ENCODE data around the gene CYP2U1. TPM values are rescaled to one million over a fixed set of nuclear protein-coding genes. Genes with fewer than 3 reads are reported as not detected.

Gene CYP2U1
- 5.9 TPM for total RNA-seq
- 6.3 TPM for polyA plus RNA-seq (ENCODE audit: insufficient read depth, low read depth, low replicate concordance)
- long read RNA-seq, donor 1, full-length matches to known transcripts: 2 of 2 reads
- long read RNA-seq, donor 1, partial matches to known transcripts: 0 of 2 reads
- long read RNA-seq, donor 1, other reads (novel, unspliced or antisense): 0 of 2 reads
- long read RNA-seq, donor 2, full-length matches to known transcripts: 3 of 3 reads
- long read RNA-seq, donor 2, partial matches to known transcripts: 0 of 3 reads
- long read RNA-seq, donor 2, other reads (novel, unspliced or antisense): 0 of 3 reads
- long read RNA-seq, donor 3, full-length matches to known transcripts: 1 of 1 reads
- long read RNA-seq, donor 3, partial matches to known transcripts: 0 of 1 reads
- long read RNA-seq, donor 3, other reads (novel, unspliced or antisense): 0 of 1 reads
- long read RNA-seq, donor 4: 0 reads
- long read RNA-seq, donor 5: 0 reads
- long read RNA-seq, donor 6, full-length matches to known transcripts: 1 of 1 reads
- long read RNA-seq, donor 6, partial matches to known transcripts: 0 of 1 reads
- long read RNA-seq, donor 6, other reads (novel, unspliced or antisense): 0 of 1 reads
- long read RNA-seq, donor 7, full-length matches to known transcripts: 4 of 7 reads
- long read RNA-seq, donor 7, partial matches to known transcripts: 0 of 7 reads
- long read RNA-seq, donor 7, other reads (novel, unspliced or antisense): 3 of 7 reads
- long read RNA-seq, donor 8, full-length matches to known transcripts: 2 of 2 reads
- long read RNA-seq, donor 8, partial matches to known transcripts: 0 of 2 reads
- long read RNA-seq, donor 8, other reads (novel, unspliced or antisense): 0 of 2 reads
- long read RNA-seq, donor 9, full-length matches to known transcripts: 1 of 1 reads
- long read RNA-seq, donor 9, partial matches to known transcripts: 0 of 1 reads
- long read RNA-seq, donor 9, other reads (novel, unspliced or antisense): 0 of 1 reads
- long read RNA-seq, donor 10: 0 reads

DNA sequence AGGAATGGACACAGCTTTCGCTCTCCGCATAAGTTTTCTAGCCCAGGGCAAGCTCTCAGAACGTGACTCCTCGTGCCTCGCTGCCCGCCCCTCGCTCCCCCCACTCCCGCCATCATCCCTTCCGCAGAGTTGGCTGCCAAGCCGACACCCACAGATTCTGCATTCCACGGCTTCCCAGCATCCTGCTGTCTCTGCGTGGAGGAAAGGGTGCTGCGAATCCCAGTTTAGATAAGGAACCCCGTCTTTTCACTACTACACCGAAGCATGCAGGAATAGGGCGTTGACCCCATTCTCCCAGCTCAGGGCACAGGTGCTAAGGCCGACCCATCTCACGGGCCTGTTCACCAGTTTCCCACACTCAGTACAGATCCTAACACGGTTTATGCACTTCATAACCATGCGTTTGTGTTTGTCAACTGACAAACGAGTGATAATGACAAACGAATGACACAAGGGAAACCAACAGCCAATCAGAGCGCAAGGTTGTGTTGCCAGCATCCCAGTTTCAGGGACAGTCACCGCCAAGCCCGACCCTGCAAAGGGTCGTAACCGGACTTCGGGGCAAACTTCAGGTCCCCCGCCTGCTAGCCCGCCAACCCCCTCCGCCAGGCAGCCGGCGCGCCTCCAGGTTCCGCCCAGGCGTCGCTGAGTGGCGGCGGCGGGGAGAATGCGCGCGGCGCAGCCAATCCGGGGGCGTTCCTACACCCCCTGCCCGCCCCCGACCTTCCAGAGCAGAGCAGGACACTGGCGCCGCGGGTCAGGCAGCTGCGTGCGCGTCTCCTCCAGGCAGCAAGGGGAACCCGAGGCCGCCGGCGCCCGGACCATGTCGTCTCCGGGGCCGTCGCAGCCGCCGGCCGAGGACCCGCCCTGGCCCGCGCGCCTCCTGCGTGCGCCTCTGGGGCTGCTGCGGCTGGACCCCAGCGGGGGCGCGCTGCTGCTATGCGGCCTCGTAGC, at the start of gene CYP2U1:
Gene CYP2U1, plus strand, starts transcription at position 729 of the 954 bp plus-strand sequence. Its CDS starts 95 bp downstream, at position 824.
- TF ChIP-seq, protein P1, sequence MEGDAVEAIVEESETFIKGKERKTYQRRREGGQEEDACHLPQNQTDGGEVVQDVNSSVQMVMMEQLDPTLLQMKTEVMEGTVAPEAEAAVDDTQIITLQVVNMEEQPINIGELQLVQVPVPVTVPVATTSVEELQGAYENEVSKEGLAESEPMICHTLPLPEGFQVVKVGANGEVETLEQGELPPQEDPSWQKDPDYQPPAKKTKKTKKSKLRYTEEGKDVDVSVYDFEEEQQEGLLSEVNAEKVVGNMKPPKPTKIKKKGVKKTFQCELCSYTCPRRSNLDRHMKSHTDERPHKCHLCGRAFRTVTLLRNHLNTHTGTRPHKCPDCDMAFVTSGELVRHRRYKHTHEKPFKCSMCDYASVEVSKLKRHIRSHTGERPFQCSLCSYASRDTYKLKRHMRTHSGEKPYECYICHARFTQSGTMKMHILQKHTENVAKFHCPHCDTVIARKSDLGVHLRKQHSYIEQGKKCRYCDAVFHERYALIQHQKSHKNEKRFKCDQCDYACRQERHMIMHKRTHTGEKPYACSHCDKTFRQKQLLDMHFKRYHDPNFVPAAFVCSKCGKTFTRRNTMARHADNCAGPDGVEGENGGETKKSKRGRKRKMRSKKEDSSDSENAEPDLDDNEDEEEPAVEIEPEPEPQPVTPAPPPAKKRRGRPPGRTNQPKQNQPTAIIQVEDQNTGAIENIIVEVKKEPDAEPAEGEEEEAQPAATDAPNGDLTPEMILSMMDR (IDR thresholded peaks at IDR 0.05; ENCODE audit: borderline replicate concordance, extremely low read depth, insufficient read depth): no peak

GRCh38 chr4:107885865-107886264, 45.5 kb upstream of the CYP2U1 start:
- Histone ChIP-seq H3K36me3 (ENCODE audit: control insufficient read depth in 2 of 3, insufficient read depth in 3 of 3, low read length in 3 of 3) (no peaks in the 10 kb centered on the region), H3K9ac (ENCODE audit: low read length in 3 of 3) (no peak overlapping the region), H3K27ac (ENCODE audit: low read depth in 2 of 2, low read length in 2 of 2) (no peak overlapping the region), H3K9me3 (ENCODE audit: control insufficient read depth in 2 of 3, insufficient read depth in 1 of 3, low read length in 3 of 3) (no peaks in the 10 kb centered on the region), H3K27me3 (ENCODE audit: control insufficient read depth, insufficient read depth, low read length) (no peaks in the 10 kb centered on the region), H3K4me1 (ENCODE audit: control insufficient read depth in 2 of 3, insufficient read depth in 2 of 3, low read depth in 1 of 3, low read length in 3 of 3) (no peaks in the 10 kb centered on the region), H3K4me3 (ENCODE audit: low read length in 3 of 3) (no peak overlapping the region)
- FAIRE-seq (no peak), DNase-seq (no peak)
- intact Hi-C loops (cut with DNase I): no loop called here
- TF ChIP-seq, protein P1 (IDR thresholded peaks at IDR 0.05; ENCODE audit: borderline replicate concordance, extremely low read depth, insufficient read depth): no peak

More for the DNA sequence above, at the start of gene CYP2U1:
- no peaks in the 10 kb centered on the region for H3K9me3 ChIP-seq (ENCODE audit: control insufficient read depth in 2 of 3, insufficient read depth in 1 of 3, low read length in 3 of 3)
- peaks cover 0 to 6% (median 5%) of the 10 kb centered on the region in 3 donors for H3K4me1 ChIP-seq (ENCODE audit: control insufficient read depth in 2 of 3, insufficient read depth in 2 of 3, low read depth in 1 of 3, low read length in 3 of 3)
- H3K9ac ChIP-seq (ENCODE audit: low read length in 3 of 3): peak within 1 kb of the TSS; percentile 76 to 85 (median 78)
- DNase-seq (peak; percentile 83 to 95 (median 85)), FAIRE-seq (no peak)
- peak within 1 kb of the TSS; percentile 93 to 99 (median 98) for H3K4me3 ChIP-seq (ENCODE audit: low read length in 3 of 3)
- H3K27me3 ChIP-seq (ENCODE audit: control insufficient read depth, insufficient read depth, low read length): peaks cover 2% of the 10 kb centered on the region
- H3K27ac ChIP-seq (ENCODE audit: low read depth in 2 of 2, low read length in 2 of 2): peak within 1 kb of the TSS; percentile 13 to 87
- no peaks in the 10 kb centered on the region for H3K36me3 ChIP-seq (ENCODE audit: control insufficient read depth in 2 of 3, insufficient read depth in 3 of 3, low read length in 3 of 3)
- intact Hi-C loops (cut with DNase I): no loop called here

DNA sequence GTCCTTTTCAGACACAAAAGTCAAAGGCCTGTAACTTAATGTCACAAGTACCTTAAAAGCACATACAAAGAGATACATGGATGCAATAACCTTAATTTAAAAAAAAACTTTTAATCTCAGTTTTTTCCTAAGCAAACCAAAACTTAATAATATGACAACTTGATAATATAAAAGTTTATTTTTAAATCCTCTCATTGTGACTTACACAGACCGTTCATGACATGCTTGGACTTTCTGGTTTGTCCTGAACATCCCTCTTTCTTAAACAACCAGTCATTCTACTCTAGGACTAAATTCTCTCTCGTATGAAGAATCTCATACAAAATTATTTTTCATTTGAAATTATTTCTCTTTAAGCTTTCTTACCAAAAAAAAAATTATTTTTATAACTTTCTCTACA, 43.1 kb upstream of the CYP2U1 start:
- TF ChIP-seq, protein P1 (IDR thresholded peaks at IDR 0.05; ENCODE audit: borderline replicate concordance, extremely low read depth, insufficient read depth): no peak
- Histone ChIP-seq H3K36me3 (ENCODE audit: control insufficient read depth in 2 of 3, insufficient read depth in 3 of 3, low read length in 3 of 3) (no peaks in the 10 kb centered on the region), H3K4me1 (ENCODE audit: control insufficient read depth in 2 of 3, insufficient read depth in 2 of 3, low read depth in 1 of 3, low read length in 3 of 3) (no peaks in the 10 kb centered on the region), H3K27ac (ENCODE audit: low read depth in 2 of 2, low read length in 2 of 2) (no peak overlapping the region), H3K9me3 (ENCODE audit: control insufficient read depth in 2 of 3, insufficient read depth in 1 of 3, low read length in 3 of 3) (no peaks in the 10 kb centered on the region), H3K9ac (ENCODE audit: low read length in 3 of 3) (no peak overlapping the region), H3K4me3 (ENCODE audit: low read length in 3 of 3) (no peak overlapping the region), H3K27me3 (ENCODE audit: control insufficient read depth, insufficient read depth, low read length) (no peaks in the 10 kb centered on the region)
- DNase-seq: peak in 1 of 5 donors; percentile 6
- peak; percentile 25 for FAIRE-seq
- intact Hi-C loops (cut with DNase I): no loop called here
